HEK293T (cell line): Measurements from ENCODE around the gene WWC1.

Source experiments
- BHLHE40 ChIP-seq: fragments of 450-650 bp; IDR thresholded peaks from 2 replicates; pipeline ENCODE4 v1.6.1; 2016; ENCODE audit warnings: mild to moderate bottlenecking, moderate library complexity, borderline replicate concordance
- ELF4 ChIP-seq: fragments of 450-650 bp; IDR thresholded peaks from 2 replicates; pipeline ENCODE4 v1.6.1; 2017; ENCODE audit warnings: antibody characterized with exemption
- FOXA1 ChIP-seq: fragments of 450-650 bp; IDR thresholded peaks from 2 replicates; pipeline ENCODE4 v1.6.1; 2016; ENCODE audit warnings: mild to moderate bottlenecking
- FOXK2 ChIP-seq: fragments of 450-650 bp; IDR thresholded peaks from 2 replicates; pipeline ENCODE4 v1.6.1; 2016; ENCODE audit warnings: mild to moderate bottlenecking
- FOXM1 ChIP-seq: fragments of 450-650 bp; IDR thresholded peaks from 2 replicates; pipeline ENCODE4 v1.6.1; 2017; ENCODE audit warnings: mild to moderate bottlenecking, borderline replicate concordance
- HDGF ChIP-seq: fragments of 450-650 bp; IDR thresholded peaks from 2 replicates; pipeline ENCODE4 v1.6.1; 2017; ENCODE audit warnings: antibody characterized with exemption, borderline replicate concordance
- L3MBTL2 ChIP-seq: fragments of 450-650 bp; conservative IDR thresholded peaks from 2 replicates; pipeline ENCODE4 v1.6.1; 2016; ENCODE audit warnings: mild to moderate bottlenecking
- NFRKB ChIP-seq: fragments of 450-650 bp; IDR thresholded peaks from 2 replicates; pipeline ENCODE4 v1.6.1; 2016; ENCODE audit warnings: mild to moderate bottlenecking, moderate library complexity
- PKNOX1 ChIP-seq: fragments of 450-650 bp; IDR thresholded peaks from 2 replicates; pipeline ENCODE4 v1.6.1; 2016
- SP1 ChIP-seq: fragments of 450-650 bp; IDR thresholded peaks from 2 replicates; pipeline ENCODE4 v1.6.1; 2017
- SUZ12 ChIP-seq: fragments of 450-650 bp; IDR thresholded peaks from 2 replicates; pipeline ENCODE4 v1.6.1; 2016; ENCODE audit warnings: mild to moderate bottlenecking
- TARDBP ChIP-seq: fragments of 450-650 bp; IDR thresholded peaks from 2 replicates; pipeline ENCODE4 v1.6.1; 2016
- ZNF384 ChIP-seq: fragments of 450-650 bp; IDR thresholded peaks from 2 replicates; pipeline ENCODE4 v1.6.1; 2016

GRCh38 chr5:168415401-168415800 is 124.0 kb downstream of the WWC1 start:
- TF ChIP-seq SP1: no peak
- TF ChIP-seq ELF4: no peak
- TF ChIP-seq FOXK2: no peak
- TF ChIP-seq TARDBP: no peak
- TF ChIP-seq NFRKB: no peak
- TF ChIP-seq BHLHE40: no peak
- no peak for TF ChIP-seq FOXM1
- no peak for TF ChIP-seq ZNF384
- no peak for TF ChIP-seq FOXA1
- no peak for TF ChIP-seq L3MBTL2
- TF ChIP-seq PKNOX1: no peak
- no peak for TF ChIP-seq SUZ12
- TF ChIP-seq HDGF: no peak
